Fibroblast of the aortic adventitia (primary cell): ENCODE results near the gene SBK3. TPM values are rescaled to one million over a fixed set of nuclear protein-coding genes. Genes with fewer than 3 reads are reported as not detected.

Experiments used
- DNase-seq: peaks from one replicate; pipeline ENCODE4 v3.0.0-alpha.2; 2010; ENCODE audit warnings: low read depth
- H3K4me3 ChIP-seq: 2 replicates; pipeline ENCODE4 v1.5.1; 2011; ENCODE audit warnings: low read depth, mild to moderate bottlenecking, control low read depth, low read length, moderate library complexity
- CTCF ChIP-seq: IDR thresholded peaks from 2 replicates; pipeline ENCODE4 v1.5.1; 2011; ENCODE audit warnings: mild to moderate bottlenecking, low read length, control low read depth, inconsistent platforms; ENCODE audit not compliant: insufficient read depth
- total RNA-seq: library from RNA; depleted of rRNA; stranded (reverse); fragments of >200 nt; gene quantifications from 2 replicates; pipeline ENCODE4 v1.2.3, GENCODE V29; 2012; ENCODE audit warnings: low replicate concordance

The SBK3 gene
- total RNA-seq, 1 donor, result not detected

GRCh38 chr19:55494172-55494761 lies 51.1 kb downstream of the SBK3 start:
- H3K4me3 ChIP-seq, result peak overlapping the region; percentile 53
- no peak for TF ChIP-seq CTCF
- peak; percentile 70 for DNase-seq

GRCh38 chr19:55493645-55494171 lies 51.6 kb downstream of the SBK3 start:
- DNase-seq, result no peak
- TF ChIP-seq CTCF, result no peak
- peak overlapping the region; percentile 53 for H3K4me3 ChIP-seq

- peak; percentile 49 for DNase-seq
- peak overlapping the region; percentile 53 for H3K4me3 ChIP-seq
- no peak for TF ChIP-seq CTCF
Measured at GRCh38 chr19:55493052-55493644, 52.2 kb downstream of the SBK3 start.

GRCh38 chr19:55492362-55492944 lies 52.9 kb downstream of the SBK3 start:
- no peak overlapping the region for H3K4me3 ChIP-seq
- TF ChIP-seq CTCF, result no peak
- no peak for DNase-seq

- no peak for DNase-seq
- TF ChIP-seq CTCF, result no peak
- no peak overlapping the region for H3K4me3 ChIP-seq
Measured at GRCh38 chr19:55491546-55492360, 53.6 kb downstream of the SBK3 start.

Other genes with a start within 250 kb of the SBK3 start
- not detected in 2 replicates for gene TMEM150B, start 220.2 kb downstream of the SBK3 start, total RNA-seq
- 6.7 and 22.2 TPM in 2 replicates for gene KMT5C, start 205.7 kb downstream of the SBK3 start, total RNA-seq
- not detected in 2 replicates for gene COX6B2, start 190.8 kb downstream of the SBK3 start, total RNA-seq
- not detected in 2 replicates for gene GARIN5B, start 182.3 kb downstream of the SBK3 start, total RNA-seq
- 1.6 and 2.2 TPM in 2 replicates for gene IL11, start 175.1 kb downstream of the SBK3 start, total RNA-seq
- not detected in 2 replicates for gene TMEM190, start 168.7 kb downstream of the SBK3 start, total RNA-seq
- gene TMEM238, start 161.3 kb downstream of the SBK3 start, total RNA-seq, result not detected in 2 replicates
- 88.6 and 829 TPM in 2 replicates for gene RPL28, start 159.6 kb downstream of the SBK3 start, total RNA-seq
- 22.6 and 65.4 TPM in 2 replicates for gene UBE2S, start 137.8 kb downstream of the SBK3 start, total RNA-seq
- gene SHISA7, start 102.2 kb downstream of the SBK3 start, total RNA-seq, result not detected in 2 replicates
- 24.4 and 41.3 TPM in 2 replicates for gene ISOC2, start 83.9 kb downstream of the SBK3 start, total RNA-seq
- gene C19orf85, start 80.8 kb downstream of the SBK3 start, total RNA-seq, result not detected in 2 replicates
- gene ZNF628, start 68.9 kb downstream of the SBK3 start, total RNA-seq, result 0.33 and 3.8 TPM in 2 replicates
- 8.3 and 17.5 TPM in 2 replicates for gene NAT14, start 60.4 kb downstream of the SBK3 start, total RNA-seq
- 10.7 and 18.7 TPM in 2 replicates for gene SSC5D, start 57.1 kb downstream of the SBK3 start, total RNA-seq
- not detected in 2 replicates for gene SBK2, start 8.4 kb downstream of the SBK3 start, total RNA-seq
- gene ZNF579, start 35.3 kb upstream of the SBK3 start, total RNA-seq, result 4.4 and 7.9 TPM in 2 replicates
- gene FIZ1, start 54.0 kb upstream of the SBK3 start, total RNA-seq, result 3.5 and 4.7 TPM in 2 replicates
- gene ZNF524, start 54.7 kb upstream of the SBK3 start, total RNA-seq, result 1.7 and 10.8 TPM in 2 replicates
- gene ZNF865, start 60.1 kb upstream of the SBK3 start, total RNA-seq, result 0.08 and 1.5 TPM in 2 replicates
- gene ZNF784, start 79.0 kb upstream of the SBK3 start, total RNA-seq, result 2.8 and 4.8 TPM in 2 replicates
- 6.3 and 10.0 TPM in 2 replicates for gene ZNF580, start 95.5 kb upstream of the SBK3 start, total RNA-seq
- gene ZNF581, start 98.1 kb upstream of the SBK3 start, total RNA-seq, result 13.9 and 41.5 TPM in 2 replicates
- gene CCDC106, start 102.7 kb upstream of the SBK3 start, total RNA-seq, result 8.5 and 16.0 TPM in 2 replicates
- gene U2AF2, start 109.5 kb upstream of the SBK3 start, total RNA-seq, result 69.5 and 71.4 TPM in 2 replicates
- 60.6 and 73.8 TPM in 2 replicates for gene EPN1, start 129.7 kb upstream of the SBK3 start, total RNA-seq
- gene NLRP9, start 192.9 kb upstream of the SBK3 start, total RNA-seq, result not detected in 2 replicates
- not detected in 2 replicates for gene RFPL4A, start 213.6 kb upstream of the SBK3 start, total RNA-seq
- not detected in 2 replicates for gene RFPL4AL1, start 223.6 kb upstream of the SBK3 start, total RNA-seq